HCEC 1CT (cell line): ENCODE results near the gene CADM1.

Experiments
- DNase-seq: peaks from one replicate; pipeline ENCODE4 v3.0.0-alpha.2; 2017

CADM1 gene

GRCh38 chr11:115198321-115198741 lies 305.9 kb downstream of the CADM1 start:
- no peak for DNase-seq

GRCh38 chr11:115197433-115197832 lies 306.8 kb downstream of the CADM1 start:
- DNase-seq, result no peak

DNA sequence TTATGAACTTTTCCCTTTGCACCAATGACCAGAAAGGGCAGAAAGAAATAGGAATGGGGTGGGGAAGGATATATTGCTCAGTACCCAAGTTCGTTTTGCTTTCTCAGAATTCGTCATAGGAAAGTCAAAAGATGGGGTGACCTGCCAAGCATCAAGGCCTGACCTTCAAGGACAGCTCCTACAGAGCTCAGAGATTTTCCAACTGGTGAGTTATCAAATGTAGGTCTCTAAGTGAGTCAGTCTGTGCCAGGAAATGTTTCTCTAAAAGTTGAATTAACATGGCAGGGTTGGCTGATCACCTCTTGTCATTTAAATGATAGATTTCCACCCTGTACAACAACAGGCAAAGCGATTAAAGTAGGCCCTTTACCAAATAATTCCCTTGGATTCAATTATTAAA lies 307.2 kb downstream of the CADM1 start:
- DNase-seq, result no peak

- no peak for DNase-seq
Observed at GRCh38 chr11:115194802-115195110, 309.5 kb downstream of the CADM1 start.

GRCh38 chr11:115193914-115194801 lies 310.1 kb downstream of the CADM1 start:
- no peak for DNase-seq

DNA sequence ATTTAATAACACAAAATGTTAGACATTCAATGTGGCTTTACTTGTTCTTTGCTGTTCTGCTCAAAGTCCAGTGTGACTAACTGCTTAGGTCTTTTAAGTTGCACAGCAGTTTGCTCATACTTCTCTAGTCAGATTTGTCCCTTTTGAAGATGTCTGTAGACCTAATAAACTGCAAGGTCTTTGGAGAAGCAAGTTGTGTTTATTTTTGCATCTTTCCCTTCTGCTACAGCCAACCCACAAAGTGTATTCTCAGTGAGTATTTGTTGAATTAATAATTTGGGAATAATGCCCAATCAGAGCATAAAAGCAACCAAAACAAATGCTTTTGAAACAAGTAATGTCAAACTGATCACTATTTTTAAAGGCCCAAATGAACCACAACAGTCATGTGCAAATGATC lies 312.5 kb downstream of the CADM1 start:
- no peak for DNase-seq

DNA sequence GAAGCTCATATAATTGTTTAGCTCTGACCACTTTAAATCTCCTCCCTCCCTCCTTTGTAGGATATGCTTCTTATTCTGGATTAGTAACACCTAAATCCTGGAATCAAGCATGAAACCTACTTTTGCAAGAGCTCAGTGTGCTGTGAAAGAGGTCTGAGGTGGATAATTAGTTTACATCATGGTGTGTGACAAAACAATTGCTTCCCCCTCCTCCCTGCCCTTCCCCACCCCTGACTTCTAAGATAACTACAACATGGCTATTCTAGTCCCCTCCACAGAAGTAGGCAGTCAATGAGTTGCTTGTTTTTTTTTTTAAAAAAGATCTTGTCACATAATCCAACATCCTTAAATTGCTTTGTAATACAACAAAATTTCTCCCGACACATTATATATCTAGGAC lies 314.0 kb downstream of the CADM1 start:
- DNase-seq, result no peak

GRCh38 chr11:115188898-115189278 lies 315.3 kb downstream of the CADM1 start:
- no peak for DNase-seq

DNA sequence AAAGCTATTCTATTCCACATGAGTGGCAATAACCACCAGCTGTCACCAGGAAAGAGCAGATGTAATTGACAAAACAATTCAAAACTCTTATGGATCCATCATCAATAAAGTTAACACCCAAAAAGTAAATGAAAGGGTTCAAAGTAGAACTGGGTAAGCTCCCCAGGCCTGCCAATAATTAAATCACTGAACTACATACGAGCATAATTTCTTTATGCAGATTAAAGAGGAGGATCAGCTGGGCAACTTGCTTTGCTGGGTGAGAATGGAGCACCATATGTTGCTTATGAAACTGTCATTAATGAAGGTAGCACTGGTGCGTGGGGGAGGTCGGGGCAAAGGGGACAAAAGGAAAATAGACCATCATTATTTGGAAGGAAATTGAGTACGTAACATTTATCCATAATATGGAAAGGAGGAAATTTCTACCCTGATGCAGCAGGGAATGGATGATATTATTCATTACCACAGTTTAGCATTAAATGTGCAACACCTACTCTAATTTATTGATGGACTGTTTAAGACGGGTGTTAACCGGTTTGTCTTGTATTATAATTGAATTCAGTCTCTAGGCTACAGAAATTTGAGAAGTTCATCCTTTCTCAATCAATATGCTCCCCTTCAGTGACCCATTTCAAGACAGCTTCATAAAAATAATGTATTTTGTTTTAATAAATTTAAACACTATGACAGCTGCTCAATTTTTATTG lies 315.9 kb downstream of the CADM1 start:
- no peak for DNase-seq

GRCh38 chr11:115185931-115186330 lies 318.3 kb downstream of the CADM1 start:
- no peak for DNase-seq

GRCh38 chr11:115185507-115185906 lies 318.7 kb downstream of the CADM1 start:
- no peak for DNase-seq

DNA sequence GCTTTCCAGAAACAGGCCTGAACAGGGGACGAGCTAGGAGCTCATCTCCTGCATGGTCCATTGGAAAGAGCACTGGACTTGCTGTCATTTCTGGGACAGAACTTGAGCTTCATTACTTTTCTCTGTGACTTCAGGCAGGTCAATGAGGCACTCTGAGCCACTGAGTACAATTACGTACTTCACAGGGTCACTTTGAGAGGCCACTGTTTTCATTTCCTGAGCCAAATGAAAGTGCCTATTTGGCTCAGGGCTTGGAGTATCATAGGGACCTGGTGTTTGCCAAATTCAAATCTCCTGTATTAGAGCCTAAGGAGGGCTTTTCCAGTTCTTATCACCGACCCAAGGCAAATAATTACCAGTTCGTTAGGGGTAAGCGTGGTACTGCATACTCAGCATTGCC lies 319.3 kb downstream of the CADM1 start:
- no peak for DNase-seq

GRCh38 chr11:115183830-115184229 lies 320.4 kb downstream of the CADM1 start:
- no peak for DNase-seq

- no peak for DNase-seq
Observed at GRCh38 chr11:115183136-115183535, 321.1 kb downstream of the CADM1 start.

- DNase-seq, result no peak
Observed at GRCh38 chr11:115182282-115182955, 321.8 kb downstream of the CADM1 start.

GRCh38 chr11:115181538-115181937 lies 322.7 kb downstream of the CADM1 start:
- DNase-seq, result no peak

DNA sequence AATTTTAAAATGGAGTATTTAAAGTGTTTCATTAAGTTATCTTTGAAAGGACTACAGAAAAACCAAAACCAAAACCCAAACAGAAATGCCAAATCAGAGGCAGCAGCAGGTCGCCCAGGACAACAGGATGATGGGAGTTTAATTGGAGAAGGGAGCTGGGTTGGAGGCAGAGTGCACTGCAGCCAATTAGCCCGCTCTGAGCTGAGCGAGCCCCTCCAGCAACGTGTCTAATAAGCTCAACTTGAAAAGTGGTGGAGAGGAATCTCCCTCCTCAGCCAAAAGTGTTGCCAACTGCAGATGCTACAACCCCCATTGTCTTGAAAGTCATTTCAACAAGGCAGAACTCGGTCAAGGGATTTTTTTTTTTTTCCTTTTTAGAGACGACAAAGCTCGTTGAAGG lies 323.9 kb downstream of the CADM1 start:
- DNase-seq, result no peak

GRCh38 chr11:115179636-115180035 lies 324.6 kb downstream of the CADM1 start:
- DNase-seq, result no peak

GRCh38 chr11:115178705-115179104 lies 325.5 kb downstream of the CADM1 start:
- DNase-seq, result no peak

GRCh38 chr11:115173136-115173535 lies 331.1 kb downstream of the CADM1 start:
- DNase-seq, result no peak

- no peak for DNase-seq
Observed at GRCh38 chr11:115170133-115170815, 333.9 kb downstream of the CADM1 start.

DNA sequence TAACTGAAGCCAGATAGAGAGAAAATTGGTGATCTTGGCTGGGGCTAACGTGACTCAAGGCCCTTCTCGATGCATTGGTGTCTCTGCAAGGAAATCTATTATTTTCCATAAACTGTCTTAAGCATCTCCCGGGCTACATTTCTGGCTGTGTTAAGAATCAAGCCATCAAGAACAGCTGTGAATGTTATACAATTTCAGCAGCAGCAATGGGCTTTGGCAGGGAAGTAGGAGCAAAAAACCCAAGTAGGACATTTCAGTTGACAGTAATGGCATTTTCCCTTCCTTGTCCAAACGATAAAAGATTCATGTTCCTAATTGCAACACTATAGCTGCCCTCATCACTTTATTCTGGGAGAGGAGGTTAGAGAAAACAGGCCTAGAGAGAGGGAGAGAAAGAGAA lies 335.0 kb downstream of the CADM1 start:
- DNase-seq, result no peak

- DNase-seq, result no peak
Observed at GRCh38 chr11:115168686-115169085, 335.5 kb downstream of the CADM1 start.
